CD8-positive, alpha-beta memory T cell (primary cell): ENCODE data around the gene RABGGTA. TPM values are rescaled to one million over a fixed set of nuclear protein-coding genes. Genes with fewer than 3 reads are reported as not detected.

Source experiments
- CTCF ChIA-PET: fragments of 350-600 bp; sonication (Branson Sonifier 250); formaldehyde crosslinking; loops from one replicate; lab custom pipeline; 2021; ENCODE audit warnings: antibody characterized with exemption; lab: Charles Lee
- POLR2A ChIA-PET: fragments of 350-600 bp; sonication (Branson Sonifier 250); formaldehyde crosslinking; loops from one replicate; lab custom pipeline; 2021; ENCODE audit warnings: antibody characterized with exemption; lab: Charles Lee
- DNase-seq, 5 donors: peaks; one replicate each; pipeline versions ENCODE4 v3.0.0 to v3.0.0-alpha.2; 2020 to 2022; ENCODE audit warnings: mixed read lengths in 1 of 5
- H3K27ac ChIP-seq: one replicate; pipeline ENCODE4 v1.7.0; 2013; ENCODE audit warnings: low read depth, mild to moderate bottlenecking, low read length, moderate library complexity
- H3K27me3 ChIP-seq: 2 replicates; pipeline ENCODE4 v1.7.0; 2013; ENCODE audit warnings: low read length, mild to moderate bottlenecking; ENCODE audit not compliant: insufficient read depth, poor library complexity, severe bottlenecking
- H3K36me3 ChIP-seq: 2 replicates; pipeline ENCODE4 v1.7.0; 2013; ENCODE audit warnings: mild to moderate bottlenecking, low read length, moderate library complexity; ENCODE audit not compliant: insufficient read depth
- H3K4me1 ChIP-seq: 2 replicates; pipeline ENCODE4 v1.7.0; 2013; ENCODE audit warnings: mild to moderate bottlenecking, low read length, moderate library complexity; ENCODE audit not compliant: insufficient read depth
- H3K4me3 ChIP-seq: 2 replicates; pipeline ENCODE4 v1.7.0; 2013; ENCODE audit warnings: mild to moderate bottlenecking, low read length
- H3K9me3 ChIP-seq: 2 replicates; pipeline ENCODE4 v1.7.0; 2013; ENCODE audit warnings: mild to moderate bottlenecking, low read length
- H3K27ac Mint-ChIP-seq, 8 donors: one replicate each; pipeline ENCODE4 v1.8.0; 2020 to 2021; ENCODE audit warnings: mixed read lengths in 8 of 8, mild to moderate bottlenecking in 6 of 8, inconsistent platforms in 3 of 8, moderate library complexity in 3 of 8
- H3K27me3 Mint-ChIP-seq, 2 donors: one replicate each; pipeline ENCODE4 v1.8.0; 2020 to 2021; ENCODE audit warnings: mixed read lengths in 2 of 2, mild to moderate bottlenecking in 1 of 2, moderate library complexity in 1 of 2
- H3K36me3 Mint-ChIP-seq, 3 donors: one replicate each; pipeline ENCODE4 v1.8.0; 2020 to 2021; ENCODE audit warnings: mixed read lengths in 3 of 3, inconsistent platforms in 1 of 3, mild to moderate bottlenecking in 1 of 3
- H3K4me1 Mint-ChIP-seq, 3 donors: one replicate each; pipeline ENCODE4 v1.8.0; 2020 to 2021; ENCODE audit warnings: mixed read lengths in 3 of 3, inconsistent platforms in 1 of 3, mild to moderate bottlenecking in 1 of 3
- H3K4me3 Mint-ChIP-seq, 7 donors: one replicate each; pipeline ENCODE4 v1.8.0; 2020 to 2021; ENCODE audit warnings: mixed read lengths in 7 of 7, mild to moderate bottlenecking in 6 of 7, moderate library complexity in 4 of 7, inconsistent platforms in 2 of 7
- H3K9me3 Mint-ChIP-seq, 5 donors: one replicate each; pipeline ENCODE4 v1.8.0; 2020 to 2022; ENCODE audit warnings: mixed read lengths in 5 of 5, mild to moderate bottlenecking in 3 of 5, moderate library complexity in 2 of 5, inconsistent platforms in 1 of 5
- polyA plus RNA-seq: library from polyadenylated mRNA; unstranded; fragments of 300-500 nt; fragmentation: Illumina TruSeq; gene quantifications from one replicate; pipeline ENCODE4 v1.2.3, GENCODE V29; 2021
- total RNA-seq, 2 experiments: library from RNA; stranded (reverse); gene quantifications; one replicate each; pipeline ENCODE4 v1.2.3, GENCODE V29; 2021

The RABGGTA gene
- total and polyA plus RNA-seq, 3 experiments from 2014 or later: 37.7 to 41.8 (median 41.0) TPM

DNA sequence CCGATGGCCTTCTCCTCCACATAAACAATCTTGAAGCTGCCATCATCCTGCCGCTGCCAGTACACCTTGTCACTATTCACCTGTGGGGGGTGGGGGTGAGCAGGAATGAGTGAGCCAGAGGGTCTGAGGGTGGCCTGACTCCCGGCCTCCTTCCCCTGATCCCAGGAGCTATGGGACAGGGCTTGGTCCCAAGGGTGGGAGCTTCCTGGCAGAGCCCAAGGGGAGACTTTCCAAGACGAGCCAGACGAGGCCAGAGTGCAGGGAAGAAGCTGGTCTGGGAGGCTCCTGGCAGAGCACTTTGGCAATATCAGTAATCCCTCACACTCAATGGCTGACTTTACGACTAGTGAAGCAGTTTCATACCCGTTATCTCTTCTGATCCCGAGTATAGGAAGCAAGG lies 16.0 kb downstream of the RABGGTA start:
- H3K27me3 Mint-ChIP-seq: no peaks in the 10 kb centered on the region
- H3K9me3 Mint-ChIP-seq: no peaks in the 10 kb centered on the region
- H3K27ac Mint-ChIP-seq: no peak overlapping the region
- POLR2A ChIA-PET: no interaction called here
- no peak overlapping the region for H3K4me3 Mint-ChIP-seq
- H3K36me3 ChIP-seq: peaks cover 7% of the 10 kb centered on the region
- no peaks in the 10 kb centered on the region for H3K4me1 Mint-ChIP-seq
- H3K4me1 ChIP-seq: no peaks in the 10 kb centered on the region
- H3K9me3 ChIP-seq: no peaks in the 10 kb centered on the region
- no peak overlapping the region for H3K4me3 ChIP-seq
- H3K36me3 Mint-ChIP-seq: peaks cover 0 to 48% (median 3%) of the 10 kb centered on the region in 3 donors
- H3K27ac ChIP-seq: no peak overlapping the region
- CTCF ChIA-PET: no interaction called here
- DNase-seq: no peak
- no peaks in the 10 kb centered on the region for H3K27me3 ChIP-seq

- POLR2A ChIA-PET: no interaction called here
These were observed 16.6 kb downstream of the RABGGTA start for GRCh38 chr14:24254630-24255392.

DNA sequence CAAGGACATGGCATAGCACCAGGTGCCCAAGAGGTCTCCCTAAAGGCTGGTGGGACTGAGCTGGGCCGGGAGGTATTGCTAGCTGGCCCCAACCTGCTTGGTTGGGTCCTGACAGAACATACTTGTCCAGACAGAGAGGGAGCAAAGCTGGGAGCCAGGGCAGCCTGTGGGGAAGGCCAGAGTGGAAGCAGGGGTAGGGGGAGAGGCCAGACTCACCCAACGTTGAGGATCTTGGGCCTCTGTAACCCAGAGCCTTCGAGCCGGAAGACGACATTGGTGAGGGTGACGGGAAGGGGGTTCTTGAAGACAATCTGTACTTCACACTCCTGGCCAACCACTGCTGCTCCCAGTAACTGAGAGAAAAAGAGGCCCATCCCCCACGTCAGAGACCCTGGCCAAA lies 17.5 kb downstream of the RABGGTA start:
- Histone ChIP-seq H3K27ac (no peak overlapping the region), H3K4me3 (no peak overlapping the region), H3K36me3 (peaks cover 7% of the 10 kb centered on the region), H3K9me3 (no peaks in the 10 kb centered on the region), H3K27me3 (no peaks in the 10 kb centered on the region), H3K4me1 (no peaks in the 10 kb centered on the region)
- Mint-ChIP-seq H3K9me3 (no peaks in the 10 kb centered on the region), H3K36me3 (peaks cover 0 to 51% (median 3%) of the 10 kb centered on the region in 3 donors), H3K4me1 (no peaks in the 10 kb centered on the region), H3K27ac (peak overlapping the region in 2 of 8 donors; percentile 12 to 47), H3K27me3 (no peaks in the 10 kb centered on the region), H3K4me3 (no peak overlapping the region)
- ChIA-PET CTCF (interaction anchor here (3.3 to 4.3 kb wide), 2 partner anchors 11 to 79 kb away, joined by 7 to 25 read pairs; partner anchors contain the start of gene TINF2), POLR2A (interaction anchor here (0.7 kb wide), 1 partner anchor 66 kb away, joined by 4 read pairs; no protein-coding TSS in a partner anchor)
- no peak for DNase-seq

More at GRCh38 chr14:24254630-24255392, 16.6 kb downstream of the RABGGTA start:
- Histone ChIP-seq H3K27me3 (no peaks in the 10 kb centered on the region), H3K4me1 (no peaks in the 10 kb centered on the region), H3K4me3 (no peak overlapping the region), H3K36me3 (peaks cover 7% of the 10 kb centered on the region), H3K9me3 (no peaks in the 10 kb centered on the region), H3K27ac (no peak overlapping the region)
- no peak for DNase-seq
- Mint-ChIP-seq H3K4me1 (no peaks in the 10 kb centered on the region), H3K9me3 (no peaks in the 10 kb centered on the region), H3K4me3 (no peak overlapping the region), H3K36me3 (peaks cover 0 to 50% (median 3%) of the 10 kb centered on the region in 3 donors), H3K27me3 (no peaks in the 10 kb centered on the region), H3K27ac (no peak overlapping the region)
- CTCF ChIA-PET: interaction anchor here (3.3 kb wide), 1 partner anchor 78 kb away, joined by 7 read pairs; no protein-coding TSS in a partner anchor

GRCh38 chr14:24252289-24253124 lies 18.9 kb downstream of the RABGGTA start:
- H3K27ac Mint-ChIP-seq: no peak overlapping the region
- Histone ChIP-seq H3K27ac (no peak overlapping the region), H3K4me1 (no peaks in the 10 kb centered on the region), H3K36me3 (peaks cover 6% of the 10 kb centered on the region), H3K4me3 (no peak overlapping the region), H3K27me3 (no peaks in the 10 kb centered on the region), H3K9me3 (no peaks in the 10 kb centered on the region)
- peak in 1 of 5 donors; percentile 14 for DNase-seq
- H3K36me3 Mint-ChIP-seq: peaks cover 0 to 47% (median 3%) of the 10 kb centered on the region in 3 donors
- H3K27me3 Mint-ChIP-seq: no peaks in the 10 kb centered on the region
- H3K9me3 Mint-ChIP-seq: no peaks in the 10 kb centered on the region
- H3K4me3 Mint-ChIP-seq: no peak overlapping the region
- ChIA-PET POLR2A (no interaction called here), CTCF (interaction anchor here (0.7 to 4.3 kb wide), 4 partner anchors 9 to 81 kb away, joined by 3 to 25 read pairs (median 5); partner anchors contain the start of genes MDP1 and TINF2)
- H3K4me1 Mint-ChIP-seq: peaks cover 4 to 6% (median 6%) of the 10 kb centered on the region in 3 donors

DNA sequence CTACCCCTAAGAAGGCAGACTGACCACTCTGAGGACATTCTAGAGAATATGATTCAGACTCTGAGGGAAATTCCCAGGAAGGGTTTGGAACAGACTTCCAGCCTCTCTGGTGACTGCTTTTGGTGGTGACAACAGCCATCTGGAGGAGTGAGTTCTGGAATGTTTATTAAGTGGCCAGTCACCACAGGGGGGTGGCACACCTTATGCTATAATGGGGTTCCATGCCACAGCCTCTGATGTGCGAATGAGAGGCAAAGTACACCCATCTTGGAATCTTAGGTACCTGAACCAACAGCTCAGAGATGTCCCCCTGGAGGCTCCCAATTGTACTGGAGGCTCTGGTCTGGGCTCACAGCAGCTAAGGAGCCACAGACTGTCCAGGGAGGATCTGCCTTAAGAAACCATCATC lies 19.5 kb downstream of the RABGGTA start:
- peak overlapping the region in 1 of 8 donors; percentile 41 for H3K27ac Mint-ChIP-seq

DNA sequence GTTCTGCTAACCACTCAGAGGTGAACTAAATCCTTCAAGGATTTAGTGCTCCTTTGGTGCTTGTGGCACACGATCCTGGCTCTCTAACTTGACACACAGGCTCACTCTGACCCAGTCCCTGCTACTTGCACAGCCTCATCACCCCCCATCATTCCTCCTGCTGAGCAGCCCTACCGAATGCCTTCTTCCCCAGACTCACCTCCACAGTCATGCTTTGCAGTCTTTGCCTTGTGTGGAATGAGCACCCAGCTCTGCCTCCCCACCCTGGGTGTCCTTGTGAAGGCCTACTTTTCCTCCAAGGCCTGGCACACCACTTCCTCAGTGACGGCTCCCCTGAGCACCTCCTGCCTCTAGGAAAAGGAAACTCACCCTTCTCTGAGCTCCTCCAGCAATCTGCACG lies 21.0 kb downstream of the RABGGTA start:
- H3K9me3 ChIP-seq: no peaks in the 10 kb centered on the region
- H3K27me3 ChIP-seq: no peaks in the 10 kb centered on the region
- H3K4me3 ChIP-seq: no peak overlapping the region
- peaks cover 5% of the 10 kb centered on the region for H3K4me1 ChIP-seq
- ChIA-PET CTCF (interaction anchor here (1.1 to 4.3 kb wide), 3 partner anchors 7 to 83 kb away, joined by 4 to 25 read pairs (median 4); partner anchors contain the start of gene TINF2), POLR2A (no interaction called here)
- Mint-ChIP-seq H3K27me3 (no peaks in the 10 kb centered on the region), H3K4me1 (peaks cover 10 to 14% (median 14%) of the 10 kb centered on the region in 3 donors), H3K27ac (peak overlapping the region in 5 of 8 donors; percentile 19 to 76 (median 68)), H3K36me3 (peaks cover 0 to 31% (median 3%) of the 10 kb centered on the region in 3 donors), H3K4me3 (no peak overlapping the region), H3K9me3 (no peaks in the 10 kb centered on the region)
- H3K27ac ChIP-seq: no peak overlapping the region
- DNase-seq: no peak
- H3K36me3 ChIP-seq: peaks cover 4% of the 10 kb centered on the region

More for the DNA sequence above, 19.5 kb downstream of the RABGGTA start:
- peaks cover 4% of the 10 kb centered on the region for H3K36me3 ChIP-seq
- no peak overlapping the region for H3K4me3 Mint-ChIP-seq
- no peaks in the 10 kb centered on the region for H3K4me1 ChIP-seq
- POLR2A ChIA-PET: no interaction called here
- H3K36me3 Mint-ChIP-seq: peaks cover 0 to 41% (median 3%) of the 10 kb centered on the region in 3 donors
- CTCF ChIA-PET: interaction anchor here (0.7 to 4.3 kb wide), 5 partner anchors 9 to 81 kb away, joined by 3 to 25 read pairs (median 4); partner anchors contain the start of genes MDP1 and TINF2
- H3K27me3 Mint-ChIP-seq: no peaks in the 10 kb centered on the region
- H3K27me3 ChIP-seq: no peaks in the 10 kb centered on the region
- H3K27ac ChIP-seq: no peak overlapping the region
- no peak for DNase-seq
- H3K9me3 Mint-ChIP-seq: no peaks in the 10 kb centered on the region
- H3K9me3 ChIP-seq: no peaks in the 10 kb centered on the region
- H3K4me1 Mint-ChIP-seq: peaks cover 7 to 11% (median 10%) of the 10 kb centered on the region in 3 donors
- H3K4me3 ChIP-seq: no peak overlapping the region

GRCh38 chr14:24249230-24250021 lies 22.0 kb downstream of the RABGGTA start:
- Mint-ChIP-seq H3K4me1 (peaks cover 13 to 18% (median 18%) of the 10 kb centered on the region in 3 donors), H3K27me3 (no peaks in the 10 kb centered on the region), H3K36me3 (peaks cover 0 to 24% (median 3%) of the 10 kb centered on the region in 3 donors), H3K4me3 (no peak overlapping the region), H3K9me3 (no peaks in the 10 kb centered on the region), H3K27ac (peak overlapping the region in 2 of 8 donors; percentile 47 to 58)
- H3K4me1 ChIP-seq: peaks cover 5% of the 10 kb centered on the region
- no peaks in the 10 kb centered on the region for H3K9me3 ChIP-seq
- H3K4me3 ChIP-seq: no peak overlapping the region
- POLR2A ChIA-PET: no interaction called here
- no peak overlapping the region for H3K27ac ChIP-seq
- CTCF ChIA-PET: interaction anchor here (0.9 to 8.5 kb wide), 2 partner anchors 50 to 84 kb away, joined by 4 to 151 read pairs; partner anchors contain the start of genes DHRS1 and NOP9
- DNase-seq: peak in 1 of 5 donors; percentile 17
- no peaks in the 10 kb centered on the region for H3K36me3 ChIP-seq
- no peaks in the 10 kb centered on the region for H3K27me3 ChIP-seq
